Dermis blood vessel endothelial cell (primary cell): ENCODE data around the gene MSL3B. TPM values are rescaled to one million over a fixed set of nuclear protein-coding genes. Genes with fewer than 3 reads are reported as not detected.

ENCODE experiments used
- DNase-seq: peaks from one replicate; pipeline ENCODE4 v3.0.0; 2010
- total RNA-seq: library from RNA; depleted of rRNA; stranded (reverse); fragments of >200 nt; gene quantifications from 2 replicates; pipeline ENCODE4 v1.2.3, GENCODE V29; 2014

Gene MSL3B

DNA sequence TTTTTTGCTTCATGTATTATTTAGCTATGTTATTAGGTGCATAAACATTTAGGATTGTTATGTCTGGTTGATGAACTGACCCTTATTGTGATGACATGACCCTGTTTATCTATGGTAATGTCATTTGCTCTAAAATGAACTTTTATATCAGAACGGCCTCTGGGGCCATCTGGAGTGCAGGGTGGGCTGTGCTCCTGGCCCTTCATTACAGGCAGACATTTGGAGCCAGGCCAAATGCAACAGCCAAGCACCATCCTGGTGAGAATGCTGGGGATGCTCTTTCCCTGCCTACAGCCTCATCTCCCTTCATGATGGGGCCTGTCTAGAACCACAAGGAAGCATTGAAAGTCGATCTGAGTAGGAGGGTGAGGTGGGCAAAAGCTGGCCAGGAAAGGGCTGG is 51.9 kb downstream of the MSL3B start:
- no peak for DNase-seq

DNA sequence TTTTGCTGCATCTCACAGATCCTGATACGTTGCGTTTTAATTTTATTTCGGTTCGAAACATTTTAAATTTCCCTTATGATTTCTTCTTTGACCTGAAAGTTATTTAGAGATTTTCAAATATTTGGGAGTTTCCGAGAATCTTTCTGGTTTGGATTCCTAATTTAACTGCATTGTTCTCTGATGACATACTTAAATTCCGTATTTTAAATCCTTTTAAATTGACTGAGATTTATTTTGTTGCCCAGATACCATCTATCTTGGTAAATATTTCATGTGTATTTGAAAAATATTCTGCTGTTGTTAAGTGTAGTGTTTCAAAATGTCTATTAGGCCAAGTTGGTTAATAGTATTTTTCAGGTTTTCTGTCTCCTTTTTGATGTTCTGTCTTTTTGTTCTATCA is 52.3 kb downstream of the MSL3B start:
- DNase-seq, result no peak

Other genes with a start within 250 kb of the MSL3B start
- gene UGT1A10, start 231.9 kb downstream of the MSL3B start, total RNA-seq, result not detected in 2 replicates
- gene UGT1A9, start 196.5 kb downstream of the MSL3B start, total RNA-seq, result under 0.01 and 0.05 TPM in 2 replicates
- gene UGT1A7, start 186.5 kb downstream of the MSL3B start, total RNA-seq, result not detected in 2 replicates
- 0.88 and 2.2 TPM in 2 replicates for gene UGT1A6, start 175.5 kb downstream of the MSL3B start, total RNA-seq
- gene UGT1A5, start 155.5 kb downstream of the MSL3B start, total RNA-seq, result not detected in 2 replicates
- 0.09 TPM in 1 of 2 replicates, not detected in the other for gene UGT1A4, start 149.7 kb downstream of the MSL3B start, total RNA-seq
- gene UGT1A3, start 139.3 kb downstream of the MSL3B start, total RNA-seq, result not detected in 2 replicates
- gene UGT1A1, start 108.1 kb downstream of the MSL3B start, total RNA-seq, result not detected in 2 replicates
- gene MROH2A, start 90.1 kb downstream of the MSL3B start, total RNA-seq, result not detected in 2 replicates
- 10.4 and 19.8 TPM in 2 replicates for gene HJURP, start 13.9 kb downstream of the MSL3B start, total RNA-seq
- gene TRPM8, start 49.0 kb upstream of the MSL3B start, total RNA-seq, result not detected in 2 replicates
- not detected in 2 replicates for gene SPP2, start 182.3 kb upstream of the MSL3B start, total RNA-seq